SH-SY5Y (cell line): ENCODE data around the gene SPPL3.

Experiments used
- GATA2 ChIP-seq: IDR thresholded peaks from 2 replicates; pipeline ENCODE4 v1.6.1; 2011; ENCODE audit warnings: mild to moderate bottlenecking, low read depth, low read length
- GATA3 ChIP-seq: IDR thresholded peaks from 2 replicates; pipeline ENCODE4 v1.6.1; 2011; ENCODE audit warnings: low read depth, mild to moderate bottlenecking, low read length, moderate library complexity

SPPL3 gene

DNA sequence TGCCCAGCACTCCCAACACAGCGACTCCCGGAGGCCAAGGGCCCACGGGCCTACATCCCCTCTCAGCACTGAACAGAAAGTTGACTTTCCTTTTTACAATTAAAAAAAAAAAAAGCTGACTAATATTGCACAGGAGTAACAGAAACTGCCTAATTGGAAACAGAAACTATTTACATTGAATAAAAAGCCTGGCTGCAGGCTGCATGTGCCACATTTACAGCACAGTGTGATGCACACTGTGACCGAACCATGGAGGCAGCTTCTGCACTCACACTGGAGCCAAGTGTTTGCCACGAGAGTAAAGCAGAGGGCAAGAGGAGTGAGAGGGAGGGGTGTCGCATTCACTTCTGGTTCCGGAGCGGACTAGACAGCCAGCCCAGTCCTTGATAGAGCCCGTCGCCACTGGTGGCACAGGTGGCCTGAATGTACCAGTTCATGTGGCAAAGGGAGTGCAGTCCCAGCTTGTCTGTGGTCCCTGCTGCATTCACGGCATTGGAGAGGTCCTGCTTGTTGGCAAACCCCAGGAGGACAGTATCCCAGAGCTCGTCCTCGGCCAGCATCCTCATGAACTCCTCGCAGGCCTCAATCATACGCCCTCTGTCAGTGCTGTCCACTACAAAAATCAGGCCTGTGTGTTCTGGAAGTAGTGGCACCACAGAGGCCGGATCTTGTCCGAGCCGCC is 59.2 kb downstream of the SPPL3 start:
- no peak for TF ChIP-seq GATA3
- TF ChIP-seq GATA2, result no peak

DNA sequence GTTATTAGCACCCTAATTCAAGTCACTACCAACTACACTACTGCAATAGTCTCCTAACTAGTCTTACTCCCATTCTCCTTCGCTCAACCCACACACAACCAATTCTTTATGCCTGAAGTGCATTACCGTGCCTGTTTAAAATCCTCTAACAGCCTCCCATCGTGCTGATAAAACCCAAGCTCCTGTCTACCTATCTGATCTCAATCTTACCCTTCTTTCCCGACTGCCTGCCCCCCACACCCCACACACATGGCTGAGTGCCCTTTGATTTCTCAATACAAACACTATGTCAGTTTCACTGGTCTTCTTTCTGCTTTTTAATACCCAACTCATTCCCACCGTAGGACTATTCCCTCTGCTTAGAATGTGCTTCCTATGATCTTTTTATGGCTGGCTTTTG is 59.9 kb downstream of the SPPL3 start:
- TF ChIP-seq GATA2 (peak; percentile 59; the same call in 1 of the 2 replicates), GATA3 (no peak)

DNA sequence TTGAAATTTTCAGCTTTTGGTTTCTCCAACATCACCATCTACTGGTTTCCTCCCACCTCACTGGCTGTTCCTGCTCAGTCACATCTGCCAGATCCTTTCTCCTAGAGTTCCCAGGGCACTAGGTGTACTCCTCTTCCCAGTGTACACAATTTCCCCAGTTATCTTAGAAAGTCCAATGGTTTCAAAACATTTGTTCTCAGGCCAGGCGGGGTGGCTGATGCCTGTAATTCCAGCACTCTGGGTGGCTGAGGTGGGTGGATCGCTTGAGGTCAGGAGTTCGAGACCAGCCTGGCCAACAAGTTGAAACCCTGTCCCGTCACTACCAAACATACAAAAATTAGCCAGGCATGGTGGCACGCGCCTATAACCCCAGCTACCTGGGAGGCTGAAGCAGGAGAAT is 60.7 kb downstream of the SPPL3 start:
- TF ChIP-seq GATA3 (no peak), GATA2 (no peak)

GRCh38 chr12:120842595-120842994 is 61.6 kb downstream of the SPPL3 start:
- no peak for TF ChIP-seq GATA2

- TF ChIP-seq GATA2 (no peak), GATA3 (no peak)
These were observed 62.6 kb downstream of the SPPL3 start for GRCh38 chr12:120841525-120841924.

DNA sequence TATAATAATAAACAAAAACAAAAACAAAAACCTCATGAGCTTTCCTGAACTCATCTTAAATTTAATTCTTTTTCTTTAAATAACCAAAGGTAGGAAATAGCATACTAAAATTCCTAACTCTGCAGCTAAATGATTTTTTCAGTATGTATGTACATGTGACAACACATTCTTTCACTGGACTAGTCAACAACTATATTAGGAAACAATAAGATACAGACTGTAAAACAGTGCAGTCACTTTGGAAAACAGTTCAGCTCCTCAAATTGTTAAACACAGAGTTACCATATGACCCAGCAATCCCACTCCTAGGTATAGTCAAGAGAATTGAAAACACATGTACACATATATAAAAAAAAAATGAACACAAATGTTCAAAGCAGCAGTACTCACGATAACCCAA is 64.7 kb downstream of the SPPL3 start:
- TF ChIP-seq GATA2 (no peak), GATA3 (no peak)

- TF ChIP-seq GATA2 (no peak), GATA3 (no peak)
These were observed 68.0 kb downstream of the SPPL3 start for GRCh38 chr12:120836114-120836684.

DNA sequence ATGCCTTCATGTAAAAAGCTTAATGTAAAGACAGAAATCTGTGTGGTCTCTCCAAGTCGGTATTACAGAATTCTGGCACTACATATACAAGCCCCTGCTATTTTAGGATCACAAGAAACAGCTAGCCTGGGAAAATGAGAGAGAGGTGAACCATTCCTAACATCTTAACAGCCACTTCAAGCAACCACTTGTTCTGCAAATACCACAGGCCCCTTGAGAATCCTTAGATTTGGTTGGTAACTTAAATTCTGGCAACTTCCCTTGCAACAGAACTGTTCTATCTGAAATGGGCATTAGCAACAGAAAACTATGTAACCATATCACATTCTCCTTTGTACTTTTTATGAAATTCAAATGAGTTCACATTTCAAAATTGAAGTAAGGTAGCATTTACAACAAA is 68.5 kb downstream of the SPPL3 start:
- TF ChIP-seq GATA2 (no peak), GATA3 (no peak)

DNA sequence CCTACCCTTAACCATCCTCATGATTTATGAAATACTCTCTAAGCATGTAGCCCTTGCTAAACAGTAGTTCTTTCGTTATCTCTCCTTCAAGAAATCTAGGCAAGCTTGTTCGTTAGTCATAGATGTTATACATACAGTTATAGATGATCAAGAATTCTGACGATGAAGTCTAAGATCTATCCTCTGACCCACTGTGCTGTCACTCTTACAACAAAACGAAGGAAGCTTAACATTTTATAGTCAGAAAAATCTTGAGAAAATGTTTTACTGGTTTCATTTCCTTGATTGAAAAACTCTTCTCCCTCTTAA is 68.9 kb downstream of the SPPL3 start:
- TF ChIP-seq GATA3, result no peak
- no peak for TF ChIP-seq GATA2

- no peak for TF ChIP-seq GATA3
- no peak for TF ChIP-seq GATA2
These were observed 69.5 kb downstream of the SPPL3 start for GRCh38 chr12:120834489-120835303.

DNA sequence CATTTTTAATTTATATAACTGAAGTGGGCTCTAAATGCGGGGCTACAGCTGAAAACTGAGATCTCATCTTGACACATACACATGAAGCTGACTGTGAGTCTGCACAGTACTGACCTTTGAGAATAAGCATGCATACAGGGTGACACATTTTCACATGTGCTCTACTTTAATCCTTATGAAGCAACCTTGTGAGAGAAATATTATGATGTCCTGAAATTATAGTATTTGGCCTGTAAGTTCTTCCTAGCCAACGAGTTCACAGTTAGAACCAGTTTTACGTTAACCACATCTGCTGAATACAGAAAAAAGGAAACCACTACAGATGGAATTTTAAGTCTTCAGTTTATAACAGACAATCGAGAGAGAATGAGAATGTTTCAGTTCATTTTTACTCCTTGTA is 70.3 kb downstream of the SPPL3 start:
- no peak for TF ChIP-seq GATA3
- TF ChIP-seq GATA2, result no peak

GRCh38 chr12:120832737-120833136 is 71.4 kb downstream of the SPPL3 start:
- no peak for TF ChIP-seq GATA3
- no peak for TF ChIP-seq GATA2

GRCh38 chr12:120831648-120832267 is 72.4 kb downstream of the SPPL3 start:
- TF ChIP-seq GATA2 (peak; percentile 28; the same call in 1 of the 2 replicates), GATA3 (0 out of 2 replicates have a peak, but pooled peaks have one; percentile 20)

- TF ChIP-seq GATA3 (no peak), GATA2 (no peak)
These were observed 73.2 kb downstream of the SPPL3 start for GRCh38 chr12:120830966-120831365.
